GM21717 (cell line): ENCODE measurements around the gene IP6K1.
"Not testable (repeated sequence)": the region's sequence is repeated elsewhere in the genome, so short reads cannot be mapped to it uniquely, and the experiment has no call there.

Experiments
- ATAC-seq: cut with Tn5 transposase; IDR thresholded peaks from one replicate; pipeline ENCODE4 v1.9.1; 2021; ENCODE audit warnings: mild to moderate bottlenecking, moderate library complexity; ENCODE audit not compliant: unreplicated experiment

IP6K1 gene

GRCh38 chr3:49794431-49794830 lies 8.1 kb upstream of the IP6K1 start:
- no peak for ATAC-seq

GRCh38 chr3:49793486-49794085 lies 7.2 kb upstream of the IP6K1 start:
- no peak for ATAC-seq

GRCh38 chr3:49792371-49793150 lies 6.2 kb upstream of the IP6K1 start:
- ATAC-seq: no peak

GRCh38 chr3:49791571-49791970 lies 5.2 kb upstream of the IP6K1 start:
- ATAC-seq: no peak

GRCh38 chr3:49790626-49791411 lies 4.5 kb upstream of the IP6K1 start:
- no peak for ATAC-seq

GRCh38 chr3:49788056-49788455 lies 1.7 kb upstream of the IP6K1 start:
- ATAC-seq: no peak

GRCh38 chr3:49787536-49787935 lies 1.2 kb upstream of the IP6K1 start:
- no peak for ATAC-seq

- no peak for ATAC-seq
Measured at GRCh38 chr3:49787182-49787464, 781 bp upstream of the IP6K1 start.

- peak; percentile 43 for ATAC-seq
Measured at GRCh38 chr3:49785565-49786356, 581 bp downstream of the IP6K1 start.

GRCh38 chr3:49782277-49782676 lies 4.1 kb downstream of the IP6K1 start:
- not testable (repeated sequence) for ATAC-seq

- no peak for ATAC-seq
Measured at GRCh38 chr3:49781415-49782199, 4.7 kb downstream of the IP6K1 start.

GRCh38 chr3:49780975-49781365 lies 5.4 kb downstream of the IP6K1 start:
- ATAC-seq: not testable (repeated sequence)

- ATAC-seq: no peak
Measured at GRCh38 chr3:49780080-49780974, 6.0 kb downstream of the IP6K1 start.

- no peak for ATAC-seq
Measured at GRCh38 chr3:49779358-49780079, 6.8 kb downstream of the IP6K1 start.

GRCh38 chr3:49776101-49776500 lies 10.2 kb downstream of the IP6K1 start:
- ATAC-seq: not testable (repeated sequence)

- no peak for ATAC-seq
Measured at GRCh38 chr3:49775538-49775937, 10.8 kb downstream of the IP6K1 start.

GRCh38 chr3:49772703-49773102 lies 13.6 kb downstream of the IP6K1 start:
- no peak for ATAC-seq

GRCh38 chr3:49771340-49771938 lies 14.9 kb downstream of the IP6K1 start:
- ATAC-seq: no peak
